ENCODE data around the gene GPR62. TPM values are rescaled to one million over a fixed set of nuclear protein-coding genes. Genes with fewer than 3 reads are reported as not detected.

The GPR62 gene
- total and polyA plus RNA-seq, 2 experiments from 2014 or later, result 0.10 to 0.38 TPM

GRCh38 chr3:51943451-51944391 is 11.5 kb upstream of the GPR62 start:
- Histone ChIP-seq H3K36me3 (ENCODE audit: insufficient read depth) (0 out of 2 replicates have a peak, but pooled peaks cover 6% of the 10 kb centered on the region), H3K4me1 (ENCODE audit: insufficient read depth) (peaks cover 9% of the 10 kb centered on the region; the same call in 1 of the 2 replicates), H4K20me1 (replicated peaks; ENCODE audit: insufficient read depth) (peaks cover 12% of the 10 kb centered on the region), H3K27ac (ENCODE audit: low read depth) (no peak overlapping the region), H3K9me2 (ENCODE audit: insufficient read depth) (no peaks in the 10 kb centered on the region), H3K4me2 (no peak overlapping the region), H3K79me2 (replicated peaks; ENCODE audit: insufficient read depth) (peaks cover 25% of the 10 kb centered on the region), H3K27me3 (ENCODE audit: insufficient read depth) (no peaks in the 10 kb centered on the region), H2AFZ (no peak overlapping the region), H3F3A (replicated peaks; ENCODE audit: low read depth) (0 out of 2 replicates have a peak, but pooled peaks cover 2% of the 10 kb centered on the region), H3K4me3 (no peak overlapping the region)
- no peaks in the 10 kb centered on the region for H3K9me3 Mint-ChIP-seq
- H3K4me3 Mint-ChIP-seq, result no peak overlapping the region; the same call in 2 of the 3 replicates
- TF ChIP-seq ZNF462 (CRISPR knock-in tag; IDR thresholded peaks at IDR 0.05) (no peak), CTCF (conservative IDR thresholded peaks at IDR 0.05; ENCODE audit: low read depth in 2 of 2) (no peak), EZH2phosphoT487 (IDR thresholded peaks at IDR 0.05; ENCODE audit: unreplicated experiment) (no peak), ZNF114 (CRISPR knock-in tag; IDR thresholded peaks at IDR 0.05) (no peak), POLR2AphosphoS5 (IDR thresholded peaks at IDR 0.05; ENCODE audit: low read depth) (no peak), STAT1 (IDR thresholded peaks at IDR 0.05; ENCODE audit: unreplicated experiment) (no peak), CREB1 (CRISPR knock-in tag; IDR thresholded peaks at IDR 0.05; ENCODE audit: low read depth) (no peak), EZH2 (IDR thresholded peaks at IDR 0.05; ENCODE audit: low read depth, unreplicated experiment) (no peak), REST (IDR thresholded peaks at IDR 0.05; ENCODE audit: unreplicated experiment) (no peak), ETS1 (IDR thresholded peaks at IDR 0.05) (no peak), ZNF331 (CRISPR knock-in tag; IDR thresholded peaks at IDR 0.05; ENCODE audit: low read depth) (no peak), NANOG (IDR thresholded peaks at IDR 0.05; ENCODE audit: borderline replicate concordance) (no peak), JUNB (IDR thresholded peaks at IDR 0.05; ENCODE audit: unreplicated experiment) (no peak)
- DNase-seq (ENCODE audit: low spot score) (no peak), ATAC-seq (no peak)
- H3K27ac Mint-ChIP-seq, result no peak overlapping the region
- peaks cover 18% of the 10 kb centered on the region for H3K4me1 Mint-ChIP-seq
- H3K27me3 Mint-ChIP-seq (ENCODE audit: insufficient read depth, low read depth, poor library complexity), result peaks cover 23% of the 10 kb centered on the region
- peaks cover 20% of the 10 kb centered on the region for H3K36me3 Mint-ChIP-seq (ENCODE audit: low read depth)
